ENCODE measurements around the gene HOXC10.

The HOXC10 gene

DNA sequence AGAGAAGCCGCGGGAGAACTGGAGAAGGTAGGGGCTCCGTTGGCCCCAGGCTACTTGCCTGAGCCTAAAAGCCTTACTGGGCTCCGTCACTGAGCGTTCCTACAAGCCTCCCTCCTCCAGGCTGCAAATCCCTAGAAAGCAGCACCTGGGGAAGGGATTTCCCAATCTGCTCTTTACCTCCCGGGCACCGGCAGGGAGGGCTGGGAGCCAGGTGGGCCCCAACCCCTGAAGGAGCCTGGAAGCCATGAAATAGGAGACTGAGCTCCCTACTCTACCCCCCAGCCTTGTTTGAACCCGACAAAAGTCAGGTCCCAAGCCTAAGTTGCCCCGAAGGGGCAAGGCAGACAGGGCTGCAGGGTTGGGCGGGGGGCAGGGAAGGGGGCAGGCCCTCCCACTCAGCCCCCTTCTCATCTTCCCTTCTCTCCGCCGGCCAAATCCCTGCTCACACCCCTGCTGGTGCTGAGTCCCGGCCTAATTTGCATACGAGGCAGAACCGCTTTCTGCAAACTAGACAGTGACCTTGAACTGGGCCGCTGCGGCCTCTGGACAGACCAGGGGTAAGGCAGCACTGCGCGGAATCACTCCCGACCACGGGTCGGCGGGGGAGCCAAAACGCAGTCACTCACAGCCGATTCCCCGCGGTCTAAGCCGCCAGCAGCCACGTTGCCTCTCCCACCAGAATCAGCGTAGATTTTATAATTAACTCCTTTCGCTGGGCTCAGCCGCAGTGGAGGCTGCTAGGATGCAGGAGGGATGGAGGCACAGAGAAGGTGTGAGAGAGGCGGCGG, 34.0 kb upstream of the HOXC10 start:
- H4K20me1 ChIP-seq (ENCODE audit: insufficient read depth), result no peaks in the 10 kb centered on the region
- no peak overlapping the region for H3K9ac ChIP-seq
- H3K79me2 ChIP-seq (ENCODE audit: insufficient read depth, low read depth), result no peaks in the 10 kb centered on the region
- no peaks in the 10 kb centered on the region for H3K36me3 ChIP-seq (ENCODE audit: insufficient read depth)
- peaks cover 98% of the 10 kb centered on the region for H3K27me3 ChIP-seq (ENCODE audit: insufficient read depth, low read depth)
- H3K4me2 ChIP-seq, result no peak overlapping the region
- TF ChIP-seq, protein P1, sequence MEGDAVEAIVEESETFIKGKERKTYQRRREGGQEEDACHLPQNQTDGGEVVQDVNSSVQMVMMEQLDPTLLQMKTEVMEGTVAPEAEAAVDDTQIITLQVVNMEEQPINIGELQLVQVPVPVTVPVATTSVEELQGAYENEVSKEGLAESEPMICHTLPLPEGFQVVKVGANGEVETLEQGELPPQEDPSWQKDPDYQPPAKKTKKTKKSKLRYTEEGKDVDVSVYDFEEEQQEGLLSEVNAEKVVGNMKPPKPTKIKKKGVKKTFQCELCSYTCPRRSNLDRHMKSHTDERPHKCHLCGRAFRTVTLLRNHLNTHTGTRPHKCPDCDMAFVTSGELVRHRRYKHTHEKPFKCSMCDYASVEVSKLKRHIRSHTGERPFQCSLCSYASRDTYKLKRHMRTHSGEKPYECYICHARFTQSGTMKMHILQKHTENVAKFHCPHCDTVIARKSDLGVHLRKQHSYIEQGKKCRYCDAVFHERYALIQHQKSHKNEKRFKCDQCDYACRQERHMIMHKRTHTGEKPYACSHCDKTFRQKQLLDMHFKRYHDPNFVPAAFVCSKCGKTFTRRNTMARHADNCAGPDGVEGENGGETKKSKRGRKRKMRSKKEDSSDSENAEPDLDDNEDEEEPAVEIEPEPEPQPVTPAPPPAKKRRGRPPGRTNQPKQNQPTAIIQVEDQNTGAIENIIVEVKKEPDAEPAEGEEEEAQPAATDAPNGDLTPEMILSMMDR (conservative IDR thresholded peaks at IDR 0.05; ENCODE audit: low read depth, low read length), result no peak
- no peaks in the 10 kb centered on the region for H3K4me1 ChIP-seq (ENCODE audit: low read depth, poor library complexity, severe bottlenecking)
- H3K4me3 ChIP-seq (IDR thresholded peaks at IDR 0.05; ENCODE audit: insufficient read depth, low read depth, low read length), result no peak overlapping the region
- H3K27ac ChIP-seq, result no peak overlapping the region
- no peak overlapping the region for H2AFZ ChIP-seq (ENCODE audit: low read depth)

DNA sequence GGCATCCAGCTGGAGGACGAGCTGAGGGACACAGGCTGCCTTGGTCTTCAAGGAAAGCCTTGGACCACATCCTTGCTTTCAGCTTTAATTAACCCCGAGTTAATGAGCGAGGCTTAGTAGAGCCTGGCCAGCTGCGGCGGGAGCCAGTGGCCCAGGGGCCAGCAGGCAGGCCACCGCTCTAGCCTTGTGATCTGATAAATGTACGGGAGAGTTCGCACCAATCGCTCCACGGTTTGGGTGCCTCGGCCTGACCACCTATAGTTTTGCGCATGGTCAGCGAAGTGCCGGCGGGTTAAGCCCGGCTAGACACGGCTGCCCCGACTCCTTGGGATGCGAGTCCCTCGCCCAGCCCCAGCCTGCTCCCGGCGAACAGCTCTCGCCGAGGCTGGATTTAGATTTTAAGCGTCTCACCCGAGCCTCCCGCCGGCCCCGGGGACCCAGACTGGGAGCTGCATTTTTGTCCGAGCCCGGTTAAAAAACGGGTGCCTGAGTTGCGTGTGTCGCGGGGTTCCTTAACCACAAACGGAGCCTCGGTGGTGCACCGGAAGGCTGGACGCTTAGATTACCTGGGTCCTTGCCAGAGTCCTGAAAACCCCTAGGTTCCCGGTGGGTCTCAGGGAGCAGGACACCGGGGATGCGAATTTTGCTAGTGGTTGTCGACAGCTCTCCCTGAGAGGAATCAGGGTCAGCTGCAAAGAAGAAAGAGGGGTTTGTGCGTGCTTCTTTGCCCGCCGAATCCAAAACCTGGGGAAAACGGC, 33.2 kb upstream of the HOXC10 start:
- Histone ChIP-seq H2AFZ (ENCODE audit: low read depth) (no peak overlapping the region), H3K36me3 (ENCODE audit: insufficient read depth) (no peaks in the 10 kb centered on the region), H3K9ac (no peak overlapping the region), H3K4me3 (IDR thresholded peaks at IDR 0.05; ENCODE audit: insufficient read depth, low read depth, low read length) (no peak overlapping the region), H3K4me1 (ENCODE audit: low read depth, poor library complexity, severe bottlenecking) (no peaks in the 10 kb centered on the region), H3K27ac (no peak overlapping the region), H3K79me2 (ENCODE audit: insufficient read depth, low read depth) (no peaks in the 10 kb centered on the region), H3K27me3 (ENCODE audit: insufficient read depth, low read depth) (peaks cover 98% of the 10 kb centered on the region), H3K4me2 (no peak overlapping the region), H4K20me1 (ENCODE audit: insufficient read depth) (no peaks in the 10 kb centered on the region)
- TF ChIP-seq, protein P1 (conservative IDR thresholded peaks at IDR 0.05; ENCODE audit: low read depth, low read length), result no peak

DNA sequence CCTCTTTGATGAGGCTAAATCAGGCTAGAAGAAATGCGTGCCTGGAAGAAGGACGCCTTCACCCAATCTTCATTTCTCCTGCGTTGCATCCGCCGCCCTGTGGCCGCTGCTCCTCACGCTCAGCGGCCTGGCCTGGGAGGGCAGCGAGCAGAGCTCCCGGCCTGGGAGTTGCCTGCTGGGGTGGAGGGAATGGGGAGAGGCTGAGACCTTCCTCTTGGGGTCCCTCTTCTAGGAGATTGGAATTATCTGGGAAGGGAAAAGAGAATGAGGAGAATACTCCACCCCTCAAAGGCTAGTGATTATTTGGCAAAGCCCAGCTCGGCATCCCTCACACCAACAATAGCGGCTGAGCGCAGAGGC, 32.6 kb upstream of the HOXC10 start:
- peaks cover 98% of the 10 kb centered on the region for H3K27me3 ChIP-seq (ENCODE audit: insufficient read depth, low read depth)
- no peak overlapping the region for H3K27ac ChIP-seq
- H3K4me2 ChIP-seq, result no peak overlapping the region
- no peak overlapping the region for H3K4me3 ChIP-seq (IDR thresholded peaks at IDR 0.05; ENCODE audit: insufficient read depth, low read depth, low read length)
- TF ChIP-seq, protein P1 (conservative IDR thresholded peaks at IDR 0.05; ENCODE audit: low read depth, low read length), result no peak
- no peaks in the 10 kb centered on the region for H3K4me1 ChIP-seq (ENCODE audit: low read depth, poor library complexity, severe bottlenecking)
- H4K20me1 ChIP-seq (ENCODE audit: insufficient read depth), result no peaks in the 10 kb centered on the region
- H3K79me2 ChIP-seq (ENCODE audit: insufficient read depth, low read depth), result no peaks in the 10 kb centered on the region
- H2AFZ ChIP-seq (ENCODE audit: low read depth), result no peak overlapping the region
- no peaks in the 10 kb centered on the region for H3K36me3 ChIP-seq (ENCODE audit: insufficient read depth)
- H3K9ac ChIP-seq, result no peak overlapping the region

DNA sequence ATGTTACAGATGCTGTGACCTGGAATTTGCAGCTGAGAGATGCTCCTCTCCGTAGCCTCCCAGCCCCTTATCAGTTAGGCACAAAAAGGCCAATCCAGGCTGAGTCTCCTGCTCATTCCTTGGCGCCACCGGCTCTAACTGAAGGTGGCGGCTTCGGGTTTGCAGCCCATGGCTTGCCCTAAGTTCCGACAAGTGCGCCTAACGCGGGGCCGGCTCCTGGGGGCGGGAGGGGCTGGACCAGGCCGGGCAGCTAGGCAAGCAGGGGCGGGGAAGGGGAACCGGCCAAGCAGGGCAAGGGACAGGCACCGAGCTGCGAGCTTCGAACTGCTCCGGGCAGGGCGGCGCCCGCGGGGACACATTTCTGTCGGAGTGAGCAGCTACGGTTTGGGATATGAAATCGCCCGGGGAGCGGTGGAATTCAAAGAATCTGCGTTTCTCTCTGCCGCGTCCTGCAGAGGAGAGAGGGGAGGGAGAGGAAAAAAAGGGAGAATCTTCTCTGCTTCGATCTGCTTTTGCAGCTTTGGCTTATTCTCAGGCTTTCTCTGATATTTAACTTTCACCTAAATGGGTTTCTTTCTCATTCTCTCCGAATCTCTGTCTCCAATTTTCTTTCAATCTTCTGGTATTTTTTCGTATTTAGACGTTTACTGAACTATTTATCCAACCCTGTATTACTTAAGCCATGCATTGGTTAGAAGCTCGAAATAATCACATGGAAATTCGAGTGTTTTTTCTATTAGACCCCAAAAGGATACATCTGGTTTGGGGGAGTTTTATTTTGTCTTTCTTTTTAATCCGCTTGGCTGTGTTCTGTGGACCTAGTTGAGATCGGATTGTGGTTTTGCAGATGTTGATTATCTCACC, 31.8 kb upstream of the HOXC10 start:
- H3K36me3 ChIP-seq (ENCODE audit: insufficient read depth), result no peaks in the 10 kb centered on the region
- H3K4me1 ChIP-seq (ENCODE audit: low read depth, poor library complexity, severe bottlenecking), result no peaks in the 10 kb centered on the region
- no peaks in the 10 kb centered on the region for H4K20me1 ChIP-seq (ENCODE audit: insufficient read depth)
- H3K9ac ChIP-seq, result no peak overlapping the region
- H2AFZ ChIP-seq (ENCODE audit: low read depth), result no peak overlapping the region
- H3K79me2 ChIP-seq (ENCODE audit: insufficient read depth, low read depth), result no peaks in the 10 kb centered on the region
- no peak overlapping the region for H3K4me2 ChIP-seq
- H3K27me3 ChIP-seq (ENCODE audit: insufficient read depth, low read depth), result peaks cover 98% of the 10 kb centered on the region
- H3K4me3 ChIP-seq (IDR thresholded peaks at IDR 0.05; ENCODE audit: insufficient read depth, low read depth, low read length), result no peak overlapping the region
- no peak overlapping the region for H3K27ac ChIP-seq
- TF ChIP-seq, protein P1 (conservative IDR thresholded peaks at IDR 0.05; ENCODE audit: low read depth, low read length), result no peak

All from KMS-11 (cell line).